CD4-positive, CD25-positive, alpha-beta regulatory T cell (primary cell): ENCODE data around the gene CIDEA. TPM values are rescaled to one million over a fixed set of nuclear protein-coding genes. Genes with fewer than 3 reads are reported as not detected.
"Not testable (repeated sequence)": the region's sequence is repeated elsewhere in the genome, so short reads cannot be mapped to it uniquely, and the experiment has no call there.

Source experiments
- ATAC-seq, 2 donors: fragments of 150-1000 bp; cut with Tn5 transposase; one replicate each; pipeline ENCODE4 v1.10.0; 2021; ENCODE audit warnings: low read depth in 2 of 2, moderate number of reproducible peaks in 2 of 2, moderate library complexity in 1 of 2
- DNase-seq, 3 donors: peaks; one replicate each; pipeline versions ENCODE4 v3.0.0 to v3.0.0-alpha.2; 2012 to 2022; ENCODE audit warnings: mixed read lengths in 1 of 3
- H3K27ac ChIP-seq: one replicate; pipeline ENCODE4 v1.7.0; 2013; ENCODE audit warnings: mild to moderate bottlenecking, low read length; ENCODE audit not compliant: insufficient read depth, poor library complexity, severe bottlenecking
- H3K27me3 ChIP-seq: one replicate; pipeline ENCODE4 v1.7.0; 2013; ENCODE audit warnings: low read length; ENCODE audit not compliant: control insufficient read depth, insufficient read depth
- H3K36me3 ChIP-seq: one replicate; pipeline ENCODE4 v1.7.0; 2013; ENCODE audit warnings: mild to moderate bottlenecking, low read length, moderate library complexity; ENCODE audit not compliant: control insufficient read depth, insufficient read depth
- H3K4me1 ChIP-seq: 2 replicates; pipeline ENCODE4 v1.7.0; 2013; ENCODE audit warnings: mild to moderate bottlenecking, low read length; ENCODE audit not compliant: insufficient read depth, control insufficient read depth, poor library complexity, severe bottlenecking
- H3K4me3 ChIP-seq: one replicate; pipeline ENCODE4 v1.7.0; 2013; ENCODE audit warnings: low read depth, mild to moderate bottlenecking, low read length, moderate library complexity
- H3K9me3 ChIP-seq, 2 experiments: 1 replicate in 1 of 2; 2 replicates in 1 of 2; pipeline ENCODE4 v1.7.0; 2013; ENCODE audit warnings: low read length in 2 of 2, mild to moderate bottlenecking in 1 of 2, moderate library complexity in 1 of 2; ENCODE audit not compliant: control insufficient read depth in 2 of 2
- H3K27ac Mint-ChIP-seq, 3 donors: one replicate each; pipeline ENCODE4 v1.8.0; 2020 to 2022; ENCODE audit warnings: mild to moderate bottlenecking in 3 of 3, mixed read lengths in 3 of 3, moderate library complexity in 2 of 3
- H3K27me3 Mint-ChIP-seq: one replicate; pipeline ENCODE4 v1.8.0; 2022; ENCODE audit warnings: mild to moderate bottlenecking, mixed read lengths
- H3K36me3 Mint-ChIP-seq: one replicate; pipeline ENCODE4 v1.8.0; 2020; ENCODE audit warnings: mixed read lengths
- H3K4me1 Mint-ChIP-seq, 4 donors: one replicate each; pipeline ENCODE4 v1.8.0; 2020 to 2022; ENCODE audit warnings: mixed read lengths in 4 of 4, mild to moderate bottlenecking in 1 of 4
- H3K4me3 Mint-ChIP-seq, 4 donors: one replicate each; pipeline ENCODE4 v1.8.0; 2020 to 2022; ENCODE audit warnings: mild to moderate bottlenecking in 4 of 4, mixed read lengths in 4 of 4, moderate library complexity in 3 of 4
- H3K9me3 Mint-ChIP-seq, 7 donors: one replicate each; pipeline ENCODE4 v1.8.0; 2020 to 2022; ENCODE audit warnings: mixed read lengths in 7 of 7, mild to moderate bottlenecking in 3 of 7, moderate library complexity in 2 of 7
- polyA plus RNA-seq, 4 donors: library from polyadenylated mRNA; unstranded; fragments of 300-500 nt; fragmentation: Illumina TruSeq; gene quantifications; one replicate each; pipeline ENCODE4 v1.2.3, GENCODE V29; 2021
- total RNA-seq: library from RNA; stranded (reverse); gene quantifications from one replicate; pipeline ENCODE4 v1.2.3, GENCODE V29; 2022

Gene CIDEA, protein sequence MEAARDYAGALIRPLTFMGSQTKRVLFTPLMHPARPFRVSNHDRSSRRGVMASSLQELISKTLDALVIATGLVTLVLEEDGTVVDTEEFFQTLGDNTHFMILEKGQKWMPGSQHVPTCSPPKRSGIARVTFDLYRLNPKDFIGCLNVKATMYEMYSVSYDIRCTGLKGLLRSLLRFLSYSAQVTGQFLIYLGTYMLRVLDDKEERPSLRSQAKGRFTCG
- total RNA-seq (not detected), polyA plus RNA-seq (not detected)

DNA sequence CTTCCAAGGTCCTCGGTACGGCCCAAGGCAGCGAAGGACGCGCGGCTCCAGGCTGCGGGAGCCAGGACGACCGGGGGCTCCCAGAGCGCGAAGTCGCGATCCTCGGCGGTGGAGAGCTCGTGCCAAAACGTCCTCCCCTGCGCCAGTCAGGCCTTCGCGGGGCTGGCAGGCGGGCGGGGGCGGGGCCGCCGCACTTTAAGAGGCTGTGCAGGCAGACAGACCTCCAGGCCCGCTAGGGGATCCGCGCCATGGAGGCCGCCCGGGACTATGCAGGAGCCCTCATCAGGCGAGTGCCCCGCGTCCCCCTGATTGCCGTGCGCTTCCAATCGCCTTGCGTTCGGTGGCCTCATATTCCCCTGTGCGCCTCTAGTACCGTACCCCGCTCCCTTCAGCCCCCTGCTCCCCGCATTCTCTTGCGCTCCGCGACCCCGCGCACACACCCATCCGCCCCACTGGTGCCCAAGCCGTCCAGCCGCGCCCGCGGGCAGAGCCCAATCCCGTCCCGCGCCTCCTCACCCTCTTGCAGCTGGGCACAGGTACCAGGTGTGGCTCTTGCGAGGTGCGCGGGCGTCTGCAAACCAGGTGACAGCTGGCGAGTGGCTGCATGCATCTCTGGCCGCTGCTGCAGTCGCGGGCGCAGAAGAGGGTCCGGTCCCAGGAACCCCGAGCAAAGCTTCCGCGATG lies at the start of gene CIDEA:
Gene CIDEA (plus strand): TSS at position 226 of the 684 bp plus-strand sequence. CDS start 23 bp downstream, at position 249.
- peaks cover 53% of the 10 kb centered on the region for H3K27me3 Mint-ChIP-seq

DNA sequence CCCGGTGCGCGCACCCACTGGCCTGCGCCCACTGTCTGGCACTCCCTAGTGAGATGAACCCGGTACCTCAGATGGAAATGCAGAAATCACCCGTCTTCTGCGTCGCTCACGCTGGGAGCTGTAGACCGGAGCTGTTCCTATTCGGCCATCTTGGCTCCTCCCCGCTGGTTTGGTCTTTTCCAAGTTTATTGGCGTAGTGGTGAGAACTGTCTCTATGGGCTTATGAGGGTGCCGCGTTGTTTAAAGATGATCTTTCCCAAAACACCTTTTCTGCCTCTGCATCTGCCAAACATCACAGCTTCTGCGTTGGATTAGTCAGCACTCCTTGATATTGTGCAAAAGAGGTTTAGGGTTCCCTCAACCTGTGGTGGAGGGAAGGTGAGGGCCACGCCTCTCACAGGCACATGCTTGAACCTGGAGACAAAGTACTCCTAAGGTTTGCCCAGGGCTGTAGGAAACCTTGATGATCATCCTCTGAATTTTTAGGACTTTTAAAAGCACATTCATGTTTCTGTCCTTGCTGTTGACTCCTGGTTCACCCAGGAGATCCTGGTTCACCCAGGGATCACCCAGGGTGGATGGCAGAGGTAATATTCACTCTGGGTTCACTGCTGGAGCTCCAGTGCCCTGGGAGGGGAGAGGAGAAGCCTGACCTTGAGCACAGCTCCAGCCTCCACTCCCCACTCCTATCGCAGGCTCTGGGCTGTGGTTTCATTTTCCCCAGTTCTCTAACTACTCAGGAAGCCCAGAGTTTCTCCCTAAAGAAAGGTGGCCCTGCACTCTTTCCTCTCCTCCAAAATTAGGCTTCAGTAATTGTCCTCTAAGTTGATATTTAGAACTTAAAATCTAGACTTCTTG lies 45.6 kb upstream of the CIDEA start:
- not testable (repeated sequence) for H3K4me1 Mint-ChIP-seq, H3K27ac Mint-ChIP-seq, H3K4me1 ChIP-seq, H3K9me3 ChIP-seq, H3K27me3 ChIP-seq, H3K36me3 Mint-ChIP-seq, H3K27ac ChIP-seq, H3K9me3 Mint-ChIP-seq, H3K4me3 Mint-ChIP-seq, DNase-seq, H3K4me3 ChIP-seq, H3K27me3 Mint-ChIP-seq, H3K36me3 ChIP-seq, ATAC-seq

More for the DNA sequence above, at the start of gene CIDEA:
- Histone ChIP-seq H3K36me3 (no peaks in the 10 kb centered on the region), H3K4me3 (no peak within 1 kb of the TSS), H3K4me1 (no peaks in the 10 kb centered on the region), H3K9me3 (no peaks in the 10 kb centered on the region), H3K27me3 (peaks cover 2% of the 10 kb centered on the region), H3K27ac (no peak within 1 kb of the TSS)
- Mint-ChIP-seq H3K4me3 (no peak within 1 kb of the TSS), H3K36me3 (no peaks in the 10 kb centered on the region), H3K4me1 (no peaks in the 10 kb centered on the region), H3K9me3 (no peaks in the 10 kb centered on the region), H3K27ac (peak within 1 kb of the TSS in 1 of 3 donors; percentile 12)
- no peak for ATAC-seq
- DNase-seq = no peak

DNA sequence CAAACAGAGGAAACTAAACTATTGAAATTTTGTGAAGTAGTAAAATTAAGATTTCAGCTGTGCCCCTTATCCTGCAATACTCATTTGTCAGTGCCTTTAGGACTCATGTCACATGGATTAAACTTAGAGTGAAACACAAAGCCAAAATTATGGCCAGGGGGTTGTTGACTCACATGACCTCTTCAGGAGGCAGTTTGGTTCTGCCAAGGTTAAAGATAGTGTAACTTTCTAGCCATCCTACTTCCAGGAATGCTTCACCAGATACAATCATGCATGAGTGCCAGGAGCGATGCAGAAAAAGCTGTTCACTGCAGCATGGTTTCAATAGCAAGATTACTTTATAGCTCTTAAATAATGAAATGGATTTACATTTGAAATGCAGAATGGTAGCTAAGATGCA lies 41.9 kb upstream of the CIDEA start:
- not testable (repeated sequence) for H3K4me1 Mint-ChIP-seq, H3K9me3 Mint-ChIP-seq, H3K36me3 Mint-ChIP-seq, DNase-seq, H3K4me3 Mint-ChIP-seq, H3K36me3 ChIP-seq, H3K27me3 Mint-ChIP-seq, H3K27me3 ChIP-seq, ATAC-seq, H3K4me1 ChIP-seq, H3K27ac Mint-ChIP-seq, H3K27ac ChIP-seq, H3K9me3 ChIP-seq, H3K4me3 ChIP-seq

DNA sequence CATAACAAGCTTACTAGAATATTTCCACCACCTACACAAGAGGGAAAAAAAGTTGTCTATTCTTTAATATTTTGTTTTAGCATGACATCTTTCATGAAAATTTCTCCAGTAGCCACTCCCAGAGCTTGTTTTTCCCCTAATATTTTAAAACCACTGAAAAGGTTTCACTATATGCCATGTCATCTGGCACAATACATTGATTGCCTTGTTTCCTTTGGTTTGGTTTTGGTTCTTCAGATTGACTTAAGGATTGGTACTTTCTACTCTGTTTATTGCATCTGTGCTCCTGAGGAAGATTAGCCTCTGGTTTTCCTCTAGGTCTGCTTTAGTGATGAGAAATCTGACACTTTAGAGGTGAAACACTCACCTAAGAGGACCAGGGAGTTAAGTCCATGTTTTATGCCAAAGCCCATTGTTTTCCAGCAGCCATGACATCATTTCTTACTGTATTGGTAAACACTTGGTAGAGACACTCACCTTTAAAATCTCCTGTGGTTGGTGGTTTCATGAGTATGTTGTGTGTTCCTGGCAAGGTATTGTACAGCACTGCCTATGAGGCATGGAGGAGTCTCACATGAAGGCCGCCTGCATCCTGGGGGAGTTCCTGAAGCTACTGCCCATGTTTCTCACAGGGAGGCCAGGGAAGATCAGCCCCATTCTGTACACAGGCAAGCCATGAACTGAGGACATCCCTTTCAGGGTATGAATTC lies 39.7 kb upstream of the CIDEA start:
- H3K4me3 ChIP-seq, H3K4me1 ChIP-seq, H3K27me3 ChIP-seq, H3K4me3 Mint-ChIP-seq, ATAC-seq, H3K27ac ChIP-seq, H3K27ac Mint-ChIP-seq, DNase-seq, H3K9me3 ChIP-seq, H3K27me3 Mint-ChIP-seq, H3K9me3 Mint-ChIP-seq, H3K36me3 Mint-ChIP-seq, H3K4me1 Mint-ChIP-seq, H3K36me3 ChIP-seq: not testable (repeated sequence)

DNA sequence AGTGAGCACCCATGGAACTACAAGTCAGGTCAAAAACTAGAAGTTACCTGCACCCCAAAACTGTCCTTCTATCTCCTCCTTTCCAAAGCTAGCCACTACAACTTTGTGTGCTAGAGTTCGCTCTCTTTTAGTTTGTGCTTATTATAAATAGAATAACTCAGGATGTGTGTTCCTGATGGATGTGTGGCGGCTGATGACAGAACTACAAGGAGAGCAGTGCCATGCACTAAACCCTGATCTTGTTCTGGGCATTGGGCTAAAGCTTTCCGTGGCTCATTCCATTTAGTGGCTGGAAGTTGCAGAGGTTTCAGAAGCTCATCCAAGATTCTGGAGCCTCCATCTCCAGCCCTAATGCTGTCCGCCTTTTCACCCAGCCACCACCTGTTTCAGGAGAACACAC lies 37.7 kb upstream of the CIDEA start:
- not testable (repeated sequence) for H3K9me3 ChIP-seq, H3K27ac ChIP-seq, H3K9me3 Mint-ChIP-seq, DNase-seq, H3K36me3 Mint-ChIP-seq, ATAC-seq, H3K36me3 ChIP-seq, H3K4me1 ChIP-seq, H3K4me3 Mint-ChIP-seq, H3K27me3 Mint-ChIP-seq, H3K4me3 ChIP-seq, H3K4me1 Mint-ChIP-seq, H3K27ac Mint-ChIP-seq, H3K27me3 ChIP-seq

DNA sequence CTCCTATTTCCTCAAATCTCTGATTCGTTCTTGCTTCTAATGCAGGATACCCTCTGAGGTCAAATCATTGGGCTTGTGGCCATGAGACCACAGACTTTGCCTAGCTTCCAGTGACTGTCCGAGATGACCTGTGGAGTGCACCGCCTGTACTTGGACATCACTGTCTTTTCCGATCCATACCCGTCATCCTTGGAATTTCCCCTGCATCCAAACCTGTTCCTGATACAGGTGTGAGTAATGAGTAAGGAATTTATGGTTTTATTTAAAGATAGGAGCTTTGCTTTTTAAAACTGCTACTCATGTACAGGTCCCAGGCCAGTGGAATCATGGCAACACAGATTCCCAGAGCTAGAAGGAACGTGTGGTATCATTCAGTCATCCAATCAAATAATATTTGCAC lies 35.6 kb upstream of the CIDEA start:
- H3K4me1 Mint-ChIP-seq, H3K9me3 ChIP-seq, H3K27me3 Mint-ChIP-seq: not testable (repeated sequence)

DNA sequence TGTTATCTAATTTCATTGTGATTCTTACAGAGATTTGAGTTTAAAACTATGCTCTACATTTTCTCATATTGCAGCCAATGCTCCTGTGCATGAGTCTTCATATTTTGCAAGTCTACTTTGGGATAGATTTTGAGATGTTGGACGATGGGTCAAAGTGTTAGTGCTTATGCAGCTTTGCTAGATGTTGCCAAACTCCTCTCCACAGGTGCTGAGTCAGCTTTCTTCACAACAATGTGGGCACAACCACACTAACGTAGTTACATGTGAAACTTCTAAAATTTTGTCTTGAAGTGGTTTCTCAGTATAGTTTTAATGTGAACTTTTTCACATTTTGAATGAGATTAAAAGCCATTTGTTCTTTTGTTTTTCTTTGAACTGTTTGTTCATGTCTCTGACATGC lies 32.1 kb upstream of the CIDEA start:
- H3K27me3 ChIP-seq, H3K27ac Mint-ChIP-seq, H3K4me1 Mint-ChIP-seq: not testable (repeated sequence)

More for the DNA sequence above, 35.6 kb upstream of the CIDEA start:
- not testable (repeated sequence) for H3K27ac Mint-ChIP-seq, H3K4me3 ChIP-seq, H3K9me3 Mint-ChIP-seq, H3K4me3 Mint-ChIP-seq, ATAC-seq, DNase-seq, H3K27ac ChIP-seq, H3K36me3 ChIP-seq, H3K27me3 ChIP-seq, H3K36me3 Mint-ChIP-seq, H3K4me1 ChIP-seq

More for the DNA sequence above, 32.1 kb upstream of the CIDEA start:
- H3K27me3 Mint-ChIP-seq, H3K36me3 ChIP-seq, H3K4me1 ChIP-seq, H3K4me3 ChIP-seq, H3K9me3 Mint-ChIP-seq, H3K27ac ChIP-seq, H3K4me3 Mint-ChIP-seq, DNase-seq, ATAC-seq, H3K36me3 Mint-ChIP-seq, H3K9me3 ChIP-seq: not testable (repeated sequence)
